SU-DHL-6 (cell line): Measurements from ENCODE around the gene TIMP4.

Source experiments
- CTCF ChIP-seq: fragments of 200-600 bp; sonication (generic); IDR thresholded peaks from one replicate; pipeline ENCODE4 v1.5.1; 2017; ENCODE audit warnings: antibody characterized with exemption, mild to moderate bottlenecking, low read length, moderate library complexity; ENCODE audit not compliant: insufficient read depth, poor library complexity, severe bottlenecking
- EZH2phosphoT487 ChIP-seq: fragments of 200-600 bp; sonication (generic), shearing (Covaris generic); conservative IDR thresholded peaks from 2 replicates; pipeline ENCODE4 v1.6.1; 2018; ENCODE audit warnings: mild to moderate bottlenecking, antibody characterized with exemption, low read length, moderate library complexity, mixed read lengths

DNA sequence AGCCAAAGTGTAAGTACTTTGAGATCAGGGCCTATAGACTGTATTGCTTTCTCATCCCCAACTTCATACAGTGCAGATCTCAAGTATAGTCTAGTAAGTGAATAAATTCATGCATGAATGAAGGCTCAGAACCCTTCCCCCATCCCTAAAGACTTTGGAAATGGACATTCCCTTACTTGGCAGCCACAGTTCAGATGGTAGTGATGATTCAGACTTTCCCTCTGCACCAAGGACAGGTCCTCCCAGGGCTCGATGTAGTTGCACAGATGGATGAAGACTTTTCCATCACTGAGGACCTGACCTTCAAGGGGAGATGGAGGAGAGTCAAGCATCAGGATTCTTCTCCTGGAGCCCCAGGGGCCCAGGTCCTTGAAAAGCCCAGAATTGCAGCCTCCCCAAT is 4.6 kb downstream of the TIMP4 start:
- TF ChIP-seq CTCF = no peak
- no peak for TF ChIP-seq EZH2phosphoT487
